ENCODE measurements around the gene ING3.

ING3 gene

DNA sequence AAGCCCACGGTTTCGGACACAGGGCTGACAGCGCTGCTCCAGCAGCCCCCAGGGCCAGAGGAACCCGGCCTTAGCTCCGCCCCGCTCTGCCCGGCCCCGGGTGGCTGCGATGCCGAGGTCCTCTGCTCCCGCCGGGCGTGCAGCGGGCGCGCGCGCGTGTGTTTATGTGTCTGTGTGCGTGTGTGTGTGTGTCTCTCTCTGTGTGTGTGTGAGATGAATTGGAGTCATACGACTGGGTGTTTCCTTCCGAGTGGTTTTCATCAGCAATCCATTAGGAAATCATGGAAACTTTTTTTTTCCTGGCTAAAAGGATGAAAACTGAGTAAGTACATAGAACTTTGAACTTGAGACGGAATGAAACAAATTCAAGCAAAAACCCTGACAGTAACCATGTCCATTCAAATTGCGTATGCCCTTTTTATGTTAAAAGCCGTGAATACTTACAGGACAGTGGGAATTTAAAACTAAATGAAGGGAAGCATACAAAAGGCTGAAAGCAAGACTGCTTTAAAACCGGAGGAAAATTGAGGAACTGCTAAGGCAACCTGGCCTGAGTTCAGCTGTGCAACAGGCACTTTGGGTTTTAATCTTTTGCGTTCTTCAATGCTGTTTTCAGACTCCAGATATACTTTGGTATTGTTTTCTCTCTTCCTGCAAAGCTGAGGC is 38.1 kb downstream of the ING3 start, which contains the start of gene CPED1:
Gene CPED1, plus strand, starts transcription at position 121 of the 666 bp plus-strand sequence. CDS start 911 bp downstream, outside the sequence.
- no peak for DNase-seq (ENCODE audit: low read depth)

GRCh38 chr7:120989257-120990220 is 39.0 kb downstream of the ING3 start:
- DNase-seq (ENCODE audit: low read depth): no peak

DNA sequence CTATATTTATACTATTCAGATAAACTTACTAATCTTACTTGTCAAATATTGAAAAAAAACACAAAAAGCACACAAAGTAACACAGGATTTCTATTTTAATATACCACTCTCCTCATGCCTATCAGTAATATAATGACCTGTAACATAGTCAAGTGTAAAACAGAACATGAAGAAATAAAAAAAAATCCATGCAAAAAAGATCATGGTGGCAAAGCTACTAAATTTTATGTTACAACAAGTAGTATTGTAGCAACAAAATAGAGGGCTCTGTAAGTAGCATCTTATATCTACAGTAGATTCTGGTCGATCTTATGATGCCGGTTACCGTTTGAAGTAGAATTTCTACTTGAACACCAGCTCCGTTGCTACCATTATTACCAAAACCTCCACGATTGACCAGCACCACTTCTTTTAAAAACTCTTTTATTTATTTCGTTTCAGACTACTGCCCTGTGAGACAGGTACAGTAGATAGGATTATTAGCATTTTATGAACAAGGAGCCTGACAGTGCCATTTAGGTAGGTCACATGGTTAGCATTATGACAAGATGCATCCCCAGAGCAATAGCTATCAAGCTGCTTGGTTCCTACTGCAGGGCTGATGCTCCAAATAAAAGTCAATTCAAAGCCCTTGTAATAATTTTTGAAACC is 40.0 kb downstream of the ING3 start:
- DNase-seq (ENCODE audit: low read depth): no peak

GRCh38 chr7:120991161-120991560 is 40.6 kb downstream of the ING3 start:
- no peak for DNase-seq (ENCODE audit: low read depth)

GRCh38 chr7:120991581-120991980 is 41.0 kb downstream of the ING3 start:
- DNase-seq (ENCODE audit: low read depth): no peak

DNA sequence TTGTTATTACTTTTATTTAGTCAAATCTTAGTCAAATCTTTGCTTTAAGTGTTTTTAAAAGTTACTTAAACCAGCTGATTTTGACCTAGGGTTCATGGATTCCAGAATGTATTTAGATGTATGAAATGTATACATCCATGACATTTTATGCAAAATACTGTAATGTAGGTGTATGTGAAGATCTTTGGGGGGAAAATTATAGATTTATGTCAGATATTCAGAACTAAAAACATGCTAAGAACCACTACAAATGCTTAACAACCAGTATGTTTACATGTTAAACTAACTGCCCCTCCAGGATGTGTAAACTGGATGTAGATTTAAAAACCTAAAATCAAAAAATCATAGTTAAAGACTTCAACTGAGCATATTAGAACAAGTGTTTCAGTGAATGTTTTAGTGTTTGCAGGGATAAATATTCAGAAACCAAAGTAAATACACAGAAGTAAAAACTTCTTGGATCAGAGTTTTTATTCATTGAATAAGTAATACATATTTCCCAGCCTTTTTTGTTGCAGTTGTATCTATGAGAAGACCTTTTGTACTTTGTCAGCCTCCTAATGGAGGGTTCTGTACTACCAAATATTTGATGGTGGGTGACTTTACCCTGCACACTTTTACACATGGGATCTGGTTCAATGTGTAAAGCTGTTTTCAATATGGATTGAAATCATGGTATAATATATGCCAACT is 41.8 kb downstream of the ING3 start:
- no peak for DNase-seq (ENCODE audit: low read depth)

- DNase-seq (ENCODE audit: low read depth): no peak
Observed at GRCh38 chr7:120992965-120993494, 42.5 kb downstream of the ING3 start.

DNA sequence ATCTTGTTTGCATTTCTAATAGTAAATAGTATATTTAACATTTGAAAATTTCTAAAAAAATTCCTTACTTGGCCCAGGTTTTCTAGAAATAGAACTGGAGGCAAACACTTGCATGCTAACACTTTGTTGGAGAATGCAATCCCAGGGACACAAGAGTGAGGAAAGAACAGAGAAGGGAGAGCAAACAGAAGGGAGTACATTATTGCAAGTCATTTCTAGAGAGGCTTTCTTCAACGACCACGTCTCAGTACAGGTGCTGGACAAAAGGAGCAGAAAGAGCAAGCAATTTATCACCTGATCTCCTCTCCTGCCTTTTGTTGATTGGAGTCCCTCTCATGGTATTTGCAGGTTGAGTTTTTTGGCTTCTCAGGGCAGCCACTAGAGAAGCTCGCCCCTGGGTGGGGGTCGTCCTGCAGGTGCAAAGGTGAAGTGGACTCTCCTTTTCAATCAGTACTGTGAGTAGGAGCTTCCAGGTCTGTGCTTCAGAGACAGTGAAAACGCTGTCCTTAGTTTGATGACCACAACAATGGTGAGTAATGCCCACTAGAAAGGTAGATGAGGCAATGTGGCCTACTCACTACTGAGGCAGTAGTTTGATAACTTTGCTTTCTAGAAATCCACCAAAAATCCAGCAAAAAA is 43.1 kb downstream of the ING3 start:
- no peak for DNase-seq (ENCODE audit: low read depth)

DNA sequence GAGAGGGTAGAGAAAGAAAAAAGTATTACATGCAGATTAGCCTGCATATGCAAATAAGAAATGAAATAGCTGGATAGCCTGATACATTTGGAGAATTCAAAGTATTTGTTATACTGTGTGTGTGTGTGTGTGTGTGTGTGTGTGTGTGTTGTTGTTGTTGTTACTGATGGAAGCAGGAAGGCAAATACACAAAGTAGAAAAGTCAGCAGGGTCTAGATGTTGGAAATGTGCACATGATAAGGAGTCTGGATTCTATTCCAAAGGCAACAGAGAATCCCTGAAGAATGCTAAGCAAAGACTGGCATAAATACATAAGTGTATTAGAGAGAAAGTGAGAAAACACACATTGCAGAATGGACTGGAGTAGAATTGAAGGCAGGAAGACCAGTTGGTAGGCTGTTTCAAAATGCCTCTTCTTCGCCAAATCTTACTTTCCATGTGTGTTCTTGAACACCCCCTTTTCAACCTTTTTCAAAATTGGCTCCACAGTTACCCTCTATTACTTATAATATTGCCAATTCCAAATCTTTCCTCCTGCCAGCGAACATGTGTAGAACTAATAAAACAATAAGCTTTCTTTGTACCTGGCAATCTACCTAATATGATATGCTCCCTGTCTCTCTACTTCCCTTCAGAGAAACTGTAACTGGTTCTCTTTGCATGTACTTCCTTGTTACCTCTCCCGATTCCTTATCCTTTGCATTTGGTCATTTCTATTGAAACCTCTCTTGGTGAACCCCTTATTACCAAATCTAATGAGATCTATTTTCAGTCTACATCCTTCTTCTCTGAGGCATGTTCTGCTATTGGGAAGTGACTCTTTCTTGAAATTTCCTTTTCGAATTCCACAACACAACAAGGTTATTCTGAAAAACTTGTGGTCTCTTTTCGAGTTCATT is 44.2 kb downstream of the ING3 start:
- DNase-seq (ENCODE audit: low read depth): no peak

- DNase-seq (ENCODE audit: low read depth): no peak
Observed at GRCh38 chr7:120995654-120996053, 45.1 kb downstream of the ING3 start.

DNA sequence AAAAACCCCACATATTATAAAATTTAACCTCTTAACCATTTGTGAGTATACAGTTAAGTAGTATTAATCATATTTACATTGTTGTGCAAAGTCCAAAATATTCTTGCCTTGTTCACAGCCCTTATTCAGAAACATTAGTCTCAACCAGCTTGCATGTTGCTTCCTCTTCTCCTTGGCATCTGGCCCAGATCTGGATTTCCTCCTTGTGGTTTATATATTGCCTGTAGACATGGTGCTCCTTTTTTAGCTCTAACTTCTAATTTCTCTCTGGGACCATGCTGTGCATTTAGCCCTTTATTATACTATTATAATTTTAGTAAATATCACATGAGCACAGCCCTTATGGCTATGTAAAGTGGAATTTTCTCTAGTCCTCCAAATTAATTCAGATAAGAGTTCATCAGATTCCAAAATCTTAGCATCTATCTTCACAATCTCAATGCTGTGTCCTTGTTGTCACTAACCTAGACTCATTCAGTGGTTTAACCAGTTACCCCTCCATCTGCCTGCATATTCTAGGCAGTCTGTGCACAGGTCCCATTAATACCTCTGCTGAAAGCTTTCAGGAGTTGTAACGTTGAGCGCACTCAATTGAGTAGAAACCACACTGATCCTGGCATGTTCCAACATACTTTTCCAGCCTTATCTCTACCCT is 45.9 kb downstream of the ING3 start:
- DNase-seq (ENCODE audit: low read depth): peak; percentile 83

DNA sequence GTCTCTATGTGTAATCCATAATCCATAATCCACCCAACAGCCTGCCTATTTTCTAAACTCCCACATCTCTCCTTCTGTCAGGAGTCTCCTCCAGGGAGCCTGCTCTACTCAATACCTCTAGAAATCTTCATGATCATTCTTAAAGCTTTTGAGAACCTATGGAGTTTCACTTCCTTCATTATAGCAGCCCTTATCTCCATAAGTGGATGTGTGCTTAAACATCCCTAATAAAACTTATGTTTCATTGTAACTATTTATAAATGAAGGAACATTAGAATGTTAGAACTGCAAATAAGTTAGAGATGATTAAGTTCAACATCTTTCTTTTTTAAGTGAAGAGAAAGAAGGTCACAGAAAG is 46.4 kb downstream of the ING3 start:
- DNase-seq (ENCODE audit: low read depth): no peak

DNA sequence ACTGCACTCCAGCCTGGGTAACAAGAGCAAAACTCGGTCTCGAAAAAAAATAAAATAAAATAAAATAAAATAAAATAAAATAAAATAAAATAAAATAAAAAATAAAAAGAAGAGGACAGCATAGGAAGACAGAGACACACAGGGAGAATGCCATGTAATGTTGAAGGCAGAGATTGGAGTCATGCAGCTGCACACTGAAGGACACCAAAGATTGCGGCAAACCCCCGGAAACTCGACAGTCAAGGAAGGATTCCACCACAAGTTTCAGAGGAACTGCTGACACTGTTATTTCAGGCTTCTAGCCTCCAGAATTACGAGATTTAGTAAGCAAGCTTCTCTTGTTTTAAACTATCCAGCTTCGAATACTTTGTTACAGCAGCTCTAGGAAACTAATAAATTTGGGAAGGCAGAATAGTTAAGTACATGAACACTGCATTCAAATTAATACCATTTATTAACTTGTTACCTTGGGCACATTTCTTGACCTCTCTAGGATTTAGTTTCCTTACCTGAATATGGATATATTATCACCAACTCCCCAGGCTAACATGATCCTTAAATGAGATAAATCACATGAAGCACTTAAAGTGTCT is 47.4 kb downstream of the ING3 start:
- DNase-seq (ENCODE audit: low read depth): no peak

- DNase-seq (ENCODE audit: low read depth): no peak
Observed at GRCh38 chr7:120998520-120998919, 47.9 kb downstream of the ING3 start.

DNA sequence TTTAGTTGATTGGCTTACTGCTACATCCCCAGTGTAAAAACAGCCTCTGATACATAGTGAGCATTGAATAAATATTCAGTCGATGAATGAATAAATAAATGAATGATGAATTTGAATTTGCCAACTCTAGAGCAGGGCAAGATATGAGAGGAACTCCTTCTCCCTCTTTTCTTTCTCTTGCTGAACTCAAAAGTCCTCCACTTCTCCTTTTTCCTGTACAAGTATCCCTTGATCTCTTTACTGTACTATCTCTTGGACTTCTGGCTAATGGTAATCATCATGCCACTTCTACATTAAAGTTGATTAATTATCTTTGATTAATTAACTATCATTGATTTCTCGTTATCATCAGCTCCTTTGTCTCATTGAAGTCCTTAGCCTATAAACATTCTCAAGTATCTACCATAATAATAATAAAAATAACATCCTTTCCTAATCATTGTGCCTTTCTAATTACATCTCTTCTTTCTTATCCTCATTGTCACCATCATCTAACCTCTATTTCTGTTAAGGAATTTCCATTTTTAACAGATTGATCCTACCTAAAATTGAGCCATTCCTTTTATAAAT is 48.5 kb downstream of the ING3 start:
- DNase-seq (ENCODE audit: low read depth): no peak

DNA sequence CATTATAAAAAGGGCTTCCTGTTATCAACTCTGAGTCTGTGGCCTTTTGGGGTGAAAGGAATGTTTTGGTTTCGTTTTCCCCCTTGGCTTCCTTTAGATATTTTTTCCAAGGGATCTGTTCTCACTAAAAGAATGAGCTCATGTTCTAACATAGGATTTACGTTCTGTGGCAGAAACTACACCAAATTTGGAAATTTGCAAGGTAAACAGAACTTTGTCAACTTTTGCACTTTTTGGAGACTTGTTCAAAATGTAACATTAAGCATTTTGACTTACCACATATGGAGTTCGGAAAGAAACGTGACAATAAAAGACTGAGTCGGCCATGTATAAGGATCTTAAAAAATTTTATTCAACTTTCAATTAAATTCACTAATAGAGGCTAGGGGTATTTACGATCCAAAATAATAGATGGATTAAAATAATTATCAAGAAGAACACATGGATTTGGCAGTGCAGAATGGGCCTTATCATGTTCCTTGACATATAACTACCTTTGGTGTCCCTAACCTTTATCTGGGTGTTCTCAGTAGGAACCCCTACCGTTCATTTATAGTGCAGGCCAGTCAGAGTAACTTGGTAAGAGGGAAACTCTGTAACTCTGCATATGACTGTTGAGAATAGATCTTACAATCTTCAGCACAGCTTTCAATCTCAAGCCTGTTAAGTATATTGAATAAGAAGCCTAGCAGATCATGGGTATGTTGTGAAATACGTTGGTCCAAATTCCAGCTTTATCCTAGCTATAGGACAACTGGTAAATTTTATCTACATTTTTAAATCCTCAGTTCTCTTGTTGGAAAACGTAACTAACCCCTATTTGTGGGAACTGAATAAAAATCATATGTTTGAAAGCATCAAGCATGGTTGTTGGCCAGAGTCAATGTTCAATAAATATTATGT is 49.8 kb downstream of the ING3 start:
- DNase-seq (ENCODE audit: low read depth): no peak

- no peak for DNase-seq (ENCODE audit: low read depth)
Observed at GRCh38 chr7:121001234-121001906, 50.8 kb downstream of the ING3 start.

Data from GM04504 (cell line).